Endothelial cell of umbilical vein (primary cell): ENCODE results near the gene STK32C.

Experiments used
- CTCF ChIP-seq, 2 donors: IDR thresholded peaks; 1 replicate in 1 of 2; 2 replicates in 1 of 2; pipeline ENCODE4 v1.5.1; 2011; ENCODE audit warnings: low read length in 2 of 2, mild to moderate bottlenecking in 2 of 2, moderate library complexity in 2 of 2, control low read depth in 1 of 2, inconsistent platforms in 1 of 2, low read depth in 1 of 2; ENCODE audit not compliant: insufficient read depth in 1 of 2; ENCODE audit errors: extremely low read depth in 1 of 2
- EZH2 ChIP-seq: IDR thresholded peaks from 2 replicates; pipeline ENCODE4 v1.6.1; 2012; ENCODE audit warnings: borderline replicate concordance, low read depth, mild to moderate bottlenecking, moderate library complexity, low read length, inconsistent platforms; ENCODE audit not compliant: severe bottlenecking

GRCh38 chr10:132322586-132323048, 14.9 kb upstream of the STK32C start:
- TF ChIP-seq CTCF (IDR thresholded peaks at IDR 0.05; ENCODE audit: extremely low read depth in 1 of 2, insufficient read depth in 1 of 2, low read depth in 1 of 2, low read length in 2 of 2) (no peak), EZH2 (no peak)
